ENCODE data around the gene MAFG.
A peak's percentile ranks its signal among the peaks of the same experiment; 100 is the strongest.

Gene MAFG

DNA sequence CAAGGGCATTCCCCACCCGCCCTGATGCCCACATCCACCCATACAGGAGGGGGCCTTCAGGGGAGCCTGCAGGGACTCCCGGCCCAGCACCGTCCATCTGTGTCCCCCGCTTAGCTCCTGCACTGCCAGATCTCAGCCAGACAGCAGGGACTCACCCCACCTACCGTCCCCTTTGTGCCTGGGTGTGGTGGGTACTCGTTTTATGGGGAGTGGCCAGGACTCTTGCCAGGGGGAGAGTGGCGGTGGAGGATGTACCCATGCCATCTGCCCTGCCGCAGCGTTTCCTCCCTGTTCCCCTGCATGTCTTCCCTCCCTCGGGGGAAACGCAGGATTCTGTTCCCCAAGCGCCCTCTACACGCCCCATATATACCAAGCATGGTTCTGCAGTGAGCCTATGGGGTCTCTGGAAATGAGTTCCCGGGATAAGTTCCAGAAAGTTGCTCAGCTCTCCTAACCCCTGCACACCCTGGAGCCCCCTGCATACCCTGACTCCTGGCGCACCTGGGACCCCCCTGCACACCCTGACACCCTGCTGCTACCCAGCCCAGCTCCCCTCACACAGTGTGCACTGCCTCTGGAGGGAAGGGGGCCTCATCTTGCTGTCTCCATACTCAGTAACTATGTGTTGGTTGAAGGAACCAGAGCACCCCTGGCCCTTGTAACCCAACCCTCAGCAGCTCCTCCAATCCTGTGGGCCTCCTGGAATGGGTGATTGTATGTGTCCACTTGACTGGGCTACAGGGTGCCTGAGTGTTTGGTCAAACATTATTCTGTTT is 4.2 kb upstream of the MAFG start:
- Histone ChIP-seq H3K36me3 (ENCODE audit: low read depth) (peaks cover 24% of the 10 kb centered on the region), H3K4me1 (ENCODE audit: insufficient read depth, poor library complexity, severe bottlenecking) (no peaks in the 10 kb centered on the region), H3K27ac (ENCODE audit: poor library complexity, severe bottlenecking) (no peak overlapping the region), H3K27me3 (ENCODE audit: insufficient read depth, poor library complexity, severe bottlenecking) (no peaks in the 10 kb centered on the region), H3K9me3 (ENCODE audit: severe bottlenecking) (no peaks in the 10 kb centered on the region), H3K4me3 (ENCODE audit: severe bottlenecking) (no peak overlapping the region)
- TF ChIP-seq, protein P1, sequence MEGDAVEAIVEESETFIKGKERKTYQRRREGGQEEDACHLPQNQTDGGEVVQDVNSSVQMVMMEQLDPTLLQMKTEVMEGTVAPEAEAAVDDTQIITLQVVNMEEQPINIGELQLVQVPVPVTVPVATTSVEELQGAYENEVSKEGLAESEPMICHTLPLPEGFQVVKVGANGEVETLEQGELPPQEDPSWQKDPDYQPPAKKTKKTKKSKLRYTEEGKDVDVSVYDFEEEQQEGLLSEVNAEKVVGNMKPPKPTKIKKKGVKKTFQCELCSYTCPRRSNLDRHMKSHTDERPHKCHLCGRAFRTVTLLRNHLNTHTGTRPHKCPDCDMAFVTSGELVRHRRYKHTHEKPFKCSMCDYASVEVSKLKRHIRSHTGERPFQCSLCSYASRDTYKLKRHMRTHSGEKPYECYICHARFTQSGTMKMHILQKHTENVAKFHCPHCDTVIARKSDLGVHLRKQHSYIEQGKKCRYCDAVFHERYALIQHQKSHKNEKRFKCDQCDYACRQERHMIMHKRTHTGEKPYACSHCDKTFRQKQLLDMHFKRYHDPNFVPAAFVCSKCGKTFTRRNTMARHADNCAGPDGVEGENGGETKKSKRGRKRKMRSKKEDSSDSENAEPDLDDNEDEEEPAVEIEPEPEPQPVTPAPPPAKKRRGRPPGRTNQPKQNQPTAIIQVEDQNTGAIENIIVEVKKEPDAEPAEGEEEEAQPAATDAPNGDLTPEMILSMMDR (IDR thresholded peaks at IDR 0.05; ENCODE audit: poor library complexity, severe bottlenecking) = no peak
- ATAC-seq (ENCODE audit: low read depth) (peak; percentile 1; the same call in 2 of the 3 replicates), DNase-seq (ENCODE audit: low spot score) (no peak)

DNA sequence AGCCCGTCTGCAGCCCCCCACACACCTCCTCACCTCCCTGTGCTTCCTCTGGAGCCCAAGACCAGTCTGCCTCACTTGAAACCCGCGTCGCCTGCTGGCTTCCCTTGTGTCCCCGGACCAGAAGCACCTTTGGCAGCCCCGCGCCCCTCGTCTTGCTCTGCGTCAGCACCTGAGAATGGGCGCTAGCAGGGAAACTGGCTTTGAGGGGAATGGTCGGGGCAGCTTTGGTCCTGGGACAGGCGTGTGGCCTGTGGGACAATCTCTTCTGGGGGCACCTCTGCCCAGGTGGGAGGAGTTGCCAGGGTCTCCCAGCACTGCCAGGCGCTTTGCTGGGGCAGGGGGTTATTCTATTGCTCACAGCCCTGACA is 3.6 kb upstream of the MAFG start:
- Histone ChIP-seq H3K9me3 (ENCODE audit: severe bottlenecking) (no peaks in the 10 kb centered on the region), H3K27me3 (ENCODE audit: insufficient read depth, poor library complexity, severe bottlenecking) (no peaks in the 10 kb centered on the region), H3K27ac (ENCODE audit: poor library complexity, severe bottlenecking) (no peak overlapping the region), H3K4me1 (ENCODE audit: insufficient read depth, poor library complexity, severe bottlenecking) (peaks cover 2% of the 10 kb centered on the region), H3K36me3 (ENCODE audit: low read depth) (peaks cover 24% of the 10 kb centered on the region), H3K4me3 (ENCODE audit: severe bottlenecking) (no peak overlapping the region)
- TF ChIP-seq, protein P1 (IDR thresholded peaks at IDR 0.05; ENCODE audit: poor library complexity, severe bottlenecking) = no peak
- DNase-seq (ENCODE audit: low spot score) (no peak), ATAC-seq (ENCODE audit: low read depth) (no peak)

DNA sequence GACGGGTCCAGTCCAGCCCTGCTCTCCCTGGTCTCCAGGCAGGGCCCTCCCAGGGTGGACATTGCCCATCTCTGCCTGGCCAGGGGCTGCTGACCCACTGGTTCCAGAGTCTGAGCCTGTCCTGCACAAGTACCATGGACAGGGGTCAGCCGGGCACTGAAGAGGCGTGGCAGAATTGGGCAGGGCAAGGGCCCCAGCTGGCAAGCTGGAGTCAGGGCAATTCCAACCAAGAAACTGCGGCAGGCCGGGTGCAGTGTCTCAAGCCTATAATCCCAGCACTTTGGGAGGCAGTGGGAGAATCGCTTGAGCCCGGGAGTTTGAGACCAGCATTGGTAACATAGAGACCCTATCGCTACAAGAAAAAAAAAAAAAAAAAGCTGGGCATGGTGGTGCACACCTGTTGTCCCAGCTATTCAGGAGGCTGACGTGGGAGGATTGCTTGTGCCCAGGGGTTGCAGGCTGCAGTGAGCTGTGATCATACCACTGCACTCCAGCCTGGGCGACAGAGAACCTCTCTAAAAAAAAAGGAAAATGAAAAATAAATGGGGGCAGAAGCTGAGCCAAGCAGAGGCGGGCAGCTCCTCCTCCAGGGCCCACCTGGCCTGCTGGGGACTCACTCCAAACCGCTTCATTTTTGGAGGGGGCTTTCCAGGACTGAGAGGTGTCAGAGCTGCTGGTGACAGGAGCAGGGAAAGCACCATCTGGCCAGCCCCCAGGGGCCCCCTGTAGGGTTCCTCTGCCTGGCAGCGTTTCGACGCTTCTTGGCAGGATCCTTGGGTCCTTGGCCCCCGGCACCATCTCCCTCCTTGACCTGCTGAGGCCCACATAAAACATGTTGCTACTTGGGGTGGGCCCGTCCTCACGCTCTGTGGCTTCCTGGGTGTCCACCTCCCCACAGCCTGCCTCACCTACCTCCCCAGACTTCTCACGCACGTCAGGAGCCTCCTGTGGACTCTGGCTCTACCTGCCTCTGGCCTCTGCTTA is 2.9 kb upstream of the MAFG start:
- Histone ChIP-seq H3K36me3 (ENCODE audit: low read depth) (peaks cover 20% of the 10 kb centered on the region), H3K4me1 (ENCODE audit: insufficient read depth, poor library complexity, severe bottlenecking) (peaks cover 5% of the 10 kb centered on the region), H3K27me3 (ENCODE audit: insufficient read depth, poor library complexity, severe bottlenecking) (no peaks in the 10 kb centered on the region), H3K9me3 (ENCODE audit: severe bottlenecking) (no peaks in the 10 kb centered on the region), H3K4me3 (ENCODE audit: severe bottlenecking) (no peak overlapping the region), H3K27ac (ENCODE audit: poor library complexity, severe bottlenecking) (no peak overlapping the region)
- ATAC-seq (ENCODE audit: low read depth) (no peak), DNase-seq (ENCODE audit: low spot score) (no peak)
- TF ChIP-seq, protein P1 (IDR thresholded peaks at IDR 0.05; ENCODE audit: poor library complexity, severe bottlenecking) = no peak

DNA sequence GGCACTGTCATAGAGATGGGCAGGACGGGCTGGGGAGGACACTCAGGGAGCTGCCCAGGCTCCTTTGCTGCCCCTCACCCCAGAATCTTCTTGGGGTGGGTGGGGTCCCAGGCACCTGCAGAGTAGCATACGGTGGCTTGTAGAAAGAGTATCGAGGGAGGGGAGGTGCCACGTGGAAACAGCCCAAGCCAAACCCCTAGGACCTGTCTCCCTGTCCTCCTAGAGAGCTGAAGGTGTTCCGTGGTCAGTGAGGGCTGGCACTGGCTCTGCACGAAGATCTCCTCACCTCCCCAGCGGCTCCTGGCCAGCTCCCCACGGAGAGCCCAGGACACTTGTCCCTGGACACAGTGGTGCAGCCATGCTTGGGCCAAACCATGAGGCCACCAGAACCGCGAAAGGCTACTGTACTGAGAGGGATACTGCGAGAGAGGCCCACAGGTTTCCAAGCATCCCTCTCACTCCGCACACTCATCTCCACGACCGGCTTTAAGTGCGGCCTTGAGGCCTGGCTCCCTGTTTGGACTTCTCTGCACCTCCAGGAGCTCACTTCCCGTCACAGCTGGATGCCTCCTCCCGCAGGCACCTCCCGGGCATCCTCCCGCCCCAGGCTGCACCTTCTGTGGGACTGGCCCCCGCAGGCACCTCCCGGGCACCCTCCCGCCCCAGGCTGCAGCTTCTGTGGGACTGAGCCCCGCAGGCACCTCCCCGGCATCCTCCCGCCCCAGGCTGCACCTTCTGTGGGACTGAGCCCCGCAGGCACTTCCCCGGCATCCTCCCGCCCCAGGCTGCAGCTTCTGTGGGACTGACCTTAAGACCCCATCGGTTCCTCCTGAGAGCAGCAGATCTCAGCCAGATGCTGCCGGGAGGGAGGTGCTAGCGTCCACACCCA is 2.0 kb upstream of the MAFG start:
- ATAC-seq (ENCODE audit: low read depth) = no peak
- H3K4me1 ChIP-seq (ENCODE audit: insufficient read depth, poor library complexity, severe bottlenecking) = peaks cover 5% of the 10 kb centered on the region
- H3K27me3 ChIP-seq (ENCODE audit: insufficient read depth, poor library complexity, severe bottlenecking) = no peaks in the 10 kb centered on the region
- H3K27ac ChIP-seq (ENCODE audit: poor library complexity, severe bottlenecking) = no peak overlapping the region
- TF ChIP-seq, protein P1 (IDR thresholded peaks at IDR 0.05; ENCODE audit: poor library complexity, severe bottlenecking) = no peak
- H3K9me3 ChIP-seq (ENCODE audit: severe bottlenecking) = no peaks in the 10 kb centered on the region
- no peak overlapping the region for H3K4me3 ChIP-seq (ENCODE audit: severe bottlenecking)
- DNase-seq (ENCODE audit: low spot score) = no peak
- H3K36me3 ChIP-seq (ENCODE audit: low read depth) = peaks cover 12% of the 10 kb centered on the region
